Measurements from ENCODE around the gene CLSTN1. TPM values are rescaled to one million over a fixed set of nuclear protein-coding genes. Genes with fewer than 3 reads are reported as not detected.
A peak's percentile ranks its signal among the peaks of the same experiment; 100 is the strongest.

CLSTN1 gene
- total and polyA plus RNA-seq, 10 of the 15 experiments (the other 5 are each of a cell fraction or from before 2014, with no cell fraction given): 2.7 to 64.4 (median 23.2) TPM

GRCh38 chr1:9717193-9718005 is 106.4 kb downstream of the CLSTN1 start (continued):
- TF ChIP-seq FOXK2 (IDR thresholded peaks at IDR 0.05) (no peak), LARP7 (IDR thresholded peaks at IDR 0.05) (no peak), YBX1 (IDR thresholded peaks at IDR 0.05) (no peak), EGR1 (IDR thresholded peaks at IDR 0.05; ENCODE audit: borderline replicate concordance in 1 of 2, low read depth in 2 of 2, low read length in 2 of 2) (no peak), NFIC (IDR thresholded peaks at IDR 0.05; ENCODE audit: low read depth, low read length) (no peak), TAF1 (IDR thresholded peaks at IDR 0.05; ENCODE audit: borderline replicate concordance, low read depth, low read length) (0 out of 2 replicates have a peak, but pooled peaks have one; percentile 31), MXI1 (IDR thresholded peaks at IDR 0.05; ENCODE audit: low read depth, low read length) (peak; percentile 56), TCF7 (IDR thresholded peaks at IDR 0.05; ENCODE audit: borderline replicate concordance) (no peak), MYB (IDR thresholded peaks at IDR 0.05; ENCODE audit: borderline replicate concordance, low read depth, low read length) (no peak), POLR2AphosphoS5 (IDR thresholded peaks at IDR 0.05; ENCODE audit: low read length) (no peak), RUNX3 (IDR thresholded peaks at IDR 0.05; ENCODE audit: low read length) (peak; percentile 81), RFX5 (IDR thresholded peaks at IDR 0.05; ENCODE audit: low read depth, low read length) (no peak), CBX5 (IDR thresholded peaks at IDR 0.05; ENCODE audit: low read depth) (no peak), NFYA (IDR thresholded peaks at IDR 0.05; ENCODE audit: borderline replicate concordance, low read depth, low read length) (no peak), HCFC1 (IDR thresholded peaks at IDR 0.05; ENCODE audit: low read length) (no peak; the same call in 1 of the 2 replicates), HDAC2 (IDR thresholded peaks at IDR 0.05) (no peak), BHLHE40 (IDR thresholded peaks at IDR 0.05; ENCODE audit: borderline replicate concordance in 1 of 2, low read depth in 2 of 2, low read length in 1 of 2) (peak; percentile 55 to 58; a peak in 2 of 4 replicates), PAX8 (IDR thresholded peaks at IDR 0.05) (no peak), ZBTB4 (CRISPR knock-in tag; IDR thresholded peaks at IDR 0.05) (no peak), SREBF2 (IDR thresholded peaks at IDR 0.05; ENCODE audit: low read length) (no peak), MTA3 (IDR thresholded peaks at IDR 0.05; ENCODE audit: borderline replicate concordance, low read length) (0 out of 2 replicates have a peak, but pooled peaks have one; percentile 48), SIN3A (IDR thresholded peaks at IDR 0.05; ENCODE audit: low read depth, low read length) (no peak), ZNF217 (IDR thresholded peaks at IDR 0.05) (no peak)
- TF ChIP-seq, protein P1, sequence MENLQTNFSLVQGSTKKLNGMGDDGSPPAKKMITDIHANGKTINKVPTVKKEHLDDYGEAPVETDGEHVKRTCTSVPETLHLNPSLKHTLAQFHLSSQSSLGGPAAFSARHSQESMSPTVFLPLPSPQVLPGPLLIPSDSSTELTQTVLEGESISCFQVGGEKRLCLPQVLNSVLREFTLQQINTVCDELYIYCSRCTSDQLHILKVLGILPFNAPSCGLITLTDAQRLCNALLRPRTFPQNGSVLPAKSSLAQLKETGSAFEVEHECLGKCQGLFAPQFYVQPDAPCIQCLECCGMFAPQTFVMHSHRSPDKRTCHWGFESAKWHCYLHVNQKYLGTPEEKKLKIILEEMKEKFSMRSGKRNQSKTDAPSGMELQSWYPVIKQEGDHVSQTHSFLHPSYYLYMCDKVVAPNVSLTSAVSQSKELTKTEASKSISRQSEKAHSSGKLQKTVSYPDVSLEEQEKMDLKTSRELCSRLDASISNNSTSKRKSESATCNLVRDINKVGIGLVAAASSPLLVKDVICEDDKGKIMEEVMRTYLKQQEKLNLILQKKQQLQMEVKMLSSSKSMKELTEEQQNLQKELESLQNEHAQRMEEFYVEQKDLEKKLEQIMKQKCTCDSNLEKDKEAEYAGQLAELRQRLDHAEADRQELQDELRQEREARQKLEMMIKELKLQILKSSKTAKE (IDR thresholded peaks at IDR 0.05; ENCODE audit: low read depth, poor library complexity, severe bottlenecking): no peak
- TF ChIP-seq, protein P2, sequence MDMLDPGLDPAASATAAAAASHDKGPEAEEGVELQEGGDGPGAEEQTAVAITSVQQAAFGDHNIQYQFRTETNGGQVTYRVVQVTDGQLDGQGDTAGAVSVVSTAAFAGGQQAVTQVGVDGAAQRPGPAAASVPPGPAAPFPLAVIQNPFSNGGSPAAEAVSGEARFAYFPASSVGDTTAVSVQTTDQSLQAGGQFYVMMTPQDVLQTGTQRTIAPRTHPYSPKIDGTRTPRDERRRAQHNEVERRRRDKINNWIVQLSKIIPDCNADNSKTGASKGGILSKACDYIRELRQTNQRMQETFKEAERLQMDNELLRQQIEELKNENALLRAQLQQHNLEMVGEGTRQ (IDR thresholded peaks at IDR 0.05; ENCODE audit: borderline replicate concordance, low read depth, low read length): peak; percentile 57; the same call in 1 of the 2 replicates
